Epithelial cell of esophagus (primary cell): ENCODE data around the gene PABPN1L.

Experiments used
- DNase-seq: peaks from one replicate; pipeline ENCODE4 v3.0.0; 2010; ENCODE audit warnings: low read depth
- H3K4me3 ChIP-seq: 2 replicates; pipeline ENCODE4 v1.5.1; 2011; ENCODE audit warnings: mild to moderate bottlenecking, low read length, control low read depth
- TF ChIP-seq, protein P1 (sequence below): IDR thresholded peaks from 2 replicates; pipeline ENCODE4 v1.5.1; 2011; ENCODE audit warnings: low read depth, mild to moderate bottlenecking, low read length, control low read depth, inconsistent platforms; ENCODE audit not compliant: insufficient read depth; ENCODE audit errors: missing control alignments

Gene PABPN1L

DNA sequence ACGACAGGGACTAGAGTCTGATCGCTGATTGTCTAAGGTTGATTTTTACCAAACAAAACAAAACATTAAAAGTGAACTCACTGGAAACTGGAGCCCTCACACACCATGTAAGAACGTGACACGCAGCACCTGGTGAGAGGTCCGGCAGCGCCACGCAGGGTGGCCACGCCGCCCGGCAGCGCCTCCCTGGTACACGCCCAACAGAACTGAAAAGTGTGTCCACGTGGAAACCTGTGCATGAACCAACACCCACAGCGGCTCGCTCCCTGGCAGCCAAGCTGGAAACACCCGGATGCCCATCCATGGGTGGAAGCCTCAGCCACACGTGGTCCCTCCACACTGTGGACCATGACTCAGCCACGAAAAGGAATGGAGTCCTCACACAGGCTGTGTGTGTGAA, 18.8 kb downstream of the PABPN1L start:
- TF ChIP-seq, protein P1, sequence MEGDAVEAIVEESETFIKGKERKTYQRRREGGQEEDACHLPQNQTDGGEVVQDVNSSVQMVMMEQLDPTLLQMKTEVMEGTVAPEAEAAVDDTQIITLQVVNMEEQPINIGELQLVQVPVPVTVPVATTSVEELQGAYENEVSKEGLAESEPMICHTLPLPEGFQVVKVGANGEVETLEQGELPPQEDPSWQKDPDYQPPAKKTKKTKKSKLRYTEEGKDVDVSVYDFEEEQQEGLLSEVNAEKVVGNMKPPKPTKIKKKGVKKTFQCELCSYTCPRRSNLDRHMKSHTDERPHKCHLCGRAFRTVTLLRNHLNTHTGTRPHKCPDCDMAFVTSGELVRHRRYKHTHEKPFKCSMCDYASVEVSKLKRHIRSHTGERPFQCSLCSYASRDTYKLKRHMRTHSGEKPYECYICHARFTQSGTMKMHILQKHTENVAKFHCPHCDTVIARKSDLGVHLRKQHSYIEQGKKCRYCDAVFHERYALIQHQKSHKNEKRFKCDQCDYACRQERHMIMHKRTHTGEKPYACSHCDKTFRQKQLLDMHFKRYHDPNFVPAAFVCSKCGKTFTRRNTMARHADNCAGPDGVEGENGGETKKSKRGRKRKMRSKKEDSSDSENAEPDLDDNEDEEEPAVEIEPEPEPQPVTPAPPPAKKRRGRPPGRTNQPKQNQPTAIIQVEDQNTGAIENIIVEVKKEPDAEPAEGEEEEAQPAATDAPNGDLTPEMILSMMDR: no peak
- no peak for DNase-seq
- H3K4me3 ChIP-seq: no peak overlapping the region

DNA sequence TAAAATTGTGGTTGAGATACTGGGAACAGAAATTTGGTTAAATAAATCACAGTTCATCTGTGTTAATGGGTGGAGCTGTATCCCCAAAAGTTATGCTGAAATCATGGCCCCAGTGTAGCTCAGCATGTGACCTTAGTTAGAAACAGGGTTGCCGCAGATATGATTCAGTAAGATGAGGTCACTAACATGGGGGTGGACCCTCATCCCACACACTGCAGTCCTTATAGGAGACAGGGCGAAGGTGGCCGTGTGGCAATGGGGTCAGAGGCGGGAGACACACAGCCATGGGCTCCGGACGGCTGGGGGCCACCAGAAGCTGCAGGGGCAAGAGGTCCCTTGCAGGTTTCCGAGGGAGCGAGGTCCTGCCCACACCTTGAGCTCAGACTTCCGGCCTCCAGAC, 20.4 kb downstream of the PABPN1L start:
- TF ChIP-seq, protein P1: no peak
- no peak for DNase-seq
- no peak overlapping the region for H3K4me3 ChIP-seq

DNA sequence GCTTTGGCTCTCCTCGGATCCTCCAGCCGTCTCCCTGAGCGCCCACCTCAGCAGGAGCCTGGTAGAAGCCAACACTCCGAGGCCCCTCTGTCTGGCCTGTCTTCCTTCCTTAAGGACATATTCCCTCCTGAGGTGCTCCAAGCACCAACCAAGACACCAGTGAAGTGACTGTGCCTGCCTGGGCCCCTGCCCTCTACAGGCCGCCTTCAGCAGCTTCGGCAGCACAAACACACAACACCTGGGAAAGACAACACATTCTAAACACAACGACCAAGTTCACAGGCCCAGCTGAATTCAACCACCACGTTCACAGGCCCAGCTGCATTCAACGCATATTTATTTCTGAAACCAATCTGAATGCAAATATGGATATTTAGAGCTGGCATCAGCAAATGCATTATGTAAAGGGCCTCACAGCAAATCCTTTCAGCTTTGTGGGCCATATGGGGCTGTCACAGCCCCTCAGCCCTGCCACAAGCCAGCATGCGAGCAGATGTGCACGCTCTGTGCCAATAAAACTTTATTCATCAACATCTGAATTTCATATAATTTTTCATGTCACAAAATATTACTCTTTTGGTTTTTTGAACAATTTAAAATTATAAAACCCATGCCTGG, 21.9 kb downstream of the PABPN1L start:
- no peak overlapping the region for H3K4me3 ChIP-seq
- peak; percentile 23 for DNase-seq
- TF ChIP-seq, protein P1: peak; percentile 55

DNA sequence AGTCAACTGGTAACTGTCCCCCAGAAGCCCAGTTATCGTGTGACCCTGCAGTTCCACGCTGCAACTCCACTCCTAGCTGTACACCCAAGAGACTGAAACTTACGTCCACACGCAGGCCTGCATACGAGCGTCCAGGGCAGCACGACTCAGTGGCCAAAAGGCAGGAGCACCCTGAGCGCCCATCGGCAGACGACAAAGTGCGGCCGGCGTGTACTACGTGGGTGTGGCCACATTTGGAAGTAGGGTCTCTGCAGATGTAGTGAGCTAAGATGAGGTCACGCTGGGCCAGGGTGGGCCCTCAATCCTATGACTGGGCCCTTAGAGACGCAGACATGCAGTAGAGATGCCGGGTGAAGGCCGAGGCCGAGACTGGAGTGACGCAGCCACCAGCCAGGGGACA, 23.2 kb downstream of the PABPN1L start:
- TF ChIP-seq, protein P1: no peak
- DNase-seq: no peak
- no peak overlapping the region for H3K4me3 ChIP-seq

DNA sequence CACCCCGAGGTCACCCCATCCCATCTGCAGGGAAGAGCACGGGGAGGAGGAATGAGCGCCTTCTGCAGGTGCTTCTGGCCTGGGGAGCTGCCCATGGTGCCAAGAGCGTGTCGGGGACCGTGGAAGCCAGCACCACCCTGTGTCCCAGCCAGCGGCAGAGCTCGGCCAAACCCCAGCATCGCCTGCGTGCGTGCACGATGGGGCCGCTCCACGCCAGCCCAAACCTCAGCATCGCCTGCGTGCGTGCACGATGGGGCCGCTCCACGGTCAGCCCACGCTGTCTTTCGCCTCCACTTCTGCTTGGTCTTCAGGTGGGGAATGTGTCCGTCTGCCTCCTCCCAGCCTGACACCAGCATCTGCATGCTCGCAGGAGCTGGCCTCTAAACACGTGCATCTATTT, 23.7 kb downstream of the PABPN1L start:
- TF ChIP-seq, protein P1: no peak

DNA sequence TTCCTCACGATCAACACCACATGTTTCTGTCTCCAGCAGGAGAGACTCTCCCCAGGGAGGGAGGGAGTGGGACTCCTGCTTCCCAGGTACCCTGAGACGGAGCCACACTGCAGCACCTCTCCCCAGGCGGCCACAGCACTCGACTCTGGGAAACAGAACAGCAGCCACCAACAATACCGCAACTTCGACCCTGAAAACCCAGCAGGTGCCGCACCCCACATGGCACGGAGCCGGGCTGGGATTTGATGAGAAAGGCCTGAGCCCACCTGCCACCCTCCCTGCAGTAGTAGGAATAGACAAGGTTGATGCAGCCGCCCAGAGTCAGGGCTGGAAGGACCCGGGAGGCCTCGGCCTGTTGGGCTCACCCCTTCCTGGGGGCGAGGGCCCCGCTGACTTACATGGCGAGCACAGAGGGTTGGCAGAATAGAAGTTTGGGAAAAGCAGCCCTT, 24.1 kb downstream of the PABPN1L start:
- H3K4me3 ChIP-seq: no peak overlapping the region
- TF ChIP-seq, protein P1: no peak
- DNase-seq: no peak

More for the DNA sequence above, 23.7 kb downstream of the PABPN1L start:
- H3K4me3 ChIP-seq: no peak overlapping the region
- DNase-seq: no peak

DNA sequence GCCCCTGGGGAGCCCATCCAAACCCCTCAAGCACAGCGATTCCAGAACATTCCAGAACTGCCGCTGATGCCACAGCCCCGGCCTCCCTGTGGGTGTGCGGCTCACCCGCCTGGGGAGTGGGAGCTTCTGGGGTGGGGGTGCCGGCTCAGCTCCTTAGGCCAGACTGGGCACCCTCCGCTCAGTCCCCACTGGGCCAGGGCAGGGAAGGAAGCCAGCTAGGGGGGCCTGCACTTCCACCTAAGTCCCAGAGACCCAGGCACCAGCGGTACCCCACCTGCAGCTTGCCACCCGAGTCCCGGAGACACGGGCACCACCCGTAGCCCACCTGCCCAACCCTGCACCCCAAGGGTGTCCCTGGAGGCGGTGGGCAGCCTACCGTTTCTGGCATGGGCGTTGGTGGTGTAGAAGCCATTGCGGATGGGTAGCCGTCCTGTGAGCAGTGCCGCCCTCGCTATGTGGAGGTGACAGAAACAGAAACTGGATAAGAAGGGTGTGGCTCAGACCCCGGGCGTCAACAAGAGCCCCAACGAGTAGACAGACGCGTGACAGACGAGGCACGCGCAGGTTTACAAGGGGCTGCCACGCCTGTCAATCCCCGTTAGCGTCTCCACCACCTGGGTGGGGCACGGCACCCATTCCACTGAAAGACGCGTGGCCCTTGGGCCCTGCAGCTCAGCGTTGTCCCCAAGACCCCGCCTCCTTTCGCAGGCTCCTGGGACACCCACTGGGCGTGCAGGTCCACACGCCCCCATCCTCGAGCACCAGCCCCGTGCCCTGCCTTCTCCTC, 24.7 kb downstream of the PABPN1L start:
- DNase-seq: no peak
- no peak overlapping the region for H3K4me3 ChIP-seq
- TF ChIP-seq, protein P1: no peak
